Kidney epithelial cell (primary cell): ENCODE data around the gene DLG1. TPM values are rescaled to one million over a fixed set of nuclear protein-coding genes. Genes with fewer than 3 reads are reported as not detected.
"Not testable (repeated sequence)": the region's sequence is repeated elsewhere in the genome, so short reads cannot be mapped to it uniquely, and the experiment has no call there.

Experiments
- DNase-seq: peaks from one replicate; pipeline ENCODE4 v3.0.0-alpha.2; 2010; ENCODE audit warnings: low read depth
- H3K27me3 ChIP-seq: 2 replicates; pipeline ENCODE4 v1.6.0; 2011; ENCODE audit warnings: low read length; ENCODE audit not compliant: control insufficient read depth, insufficient read depth
- H3K36me3 ChIP-seq: 2 replicates; pipeline ENCODE4 v1.5.1; 2011; ENCODE audit warnings: low read length; ENCODE audit not compliant: control insufficient read depth, insufficient read depth
- H3K4me3 ChIP-seq: 2 replicates; pipeline ENCODE4 v1.5.1; 2011; ENCODE audit warnings: low read depth, mild to moderate bottlenecking, control low read depth, low read length
- CTCF ChIP-seq: IDR thresholded peaks from 2 replicates; pipeline ENCODE4 v1.5.1; 2011; ENCODE audit warnings: mild to moderate bottlenecking, moderate library complexity, low read length, control low read depth, inconsistent platforms; ENCODE audit not compliant: insufficient read depth, poor library complexity, severe bottlenecking
- total RNA-seq: library from RNA; depleted of rRNA; stranded (reverse); fragments of >200 nt; gene quantifications from 2 replicates; pipeline ENCODE4 v1.2.3, GENCODE V29; 2015

The DLG1 gene
- total RNA-seq, 1 donor from 2014 or later = 127 TPM

- no peak for TF ChIP-seq CTCF
- Histone ChIP-seq H3K27me3 (no peaks in the 10 kb centered on the region), H3K36me3 (no peaks in the 10 kb centered on the region), H3K4me3 (no peak overlapping the region)
- no peak for DNase-seq
Observed at GRCh38 chr3:197205675-197206074, 92.7 kb downstream of the DLG1 start.

- TF ChIP-seq CTCF = no peak
- H3K36me3 ChIP-seq = no peaks in the 10 kb centered on the region
- H3K4me3 ChIP-seq = no peak overlapping the region
- H3K27me3 ChIP-seq = no peaks in the 10 kb centered on the region
- DNase-seq = no peak
Observed at GRCh38 chr3:197205265-197205664, 93.1 kb downstream of the DLG1 start.

- no peaks in the 10 kb centered on the region for H3K36me3 ChIP-seq
- H3K27me3 ChIP-seq = no peaks in the 10 kb centered on the region
- DNase-seq = no peak
- no peak for TF ChIP-seq CTCF
- H3K4me3 ChIP-seq = no peak overlapping the region
Observed at GRCh38 chr3:197204736-197205135, 93.7 kb downstream of the DLG1 start.

- TF ChIP-seq CTCF = no peak
- Histone ChIP-seq H3K27me3 (no peaks in the 10 kb centered on the region), H3K4me3 (no peak overlapping the region), H3K36me3 (no peaks in the 10 kb centered on the region)
- no peak for DNase-seq
Observed at GRCh38 chr3:197203714-197204146, 94.7 kb downstream of the DLG1 start.

GRCh38 chr3:197202694-197203093 lies 95.7 kb downstream of the DLG1 start:
- TF ChIP-seq CTCF = no peak
- H3K4me3 ChIP-seq = no peak overlapping the region
- no peak for DNase-seq
- H3K36me3 ChIP-seq = no peaks in the 10 kb centered on the region
- no peaks in the 10 kb centered on the region for H3K27me3 ChIP-seq

GRCh38 chr3:197201791-197202452 lies 96.5 kb downstream of the DLG1 start:
- DNase-seq = no peak
- no peak overlapping the region for H3K4me3 ChIP-seq
- TF ChIP-seq CTCF = no peak
- H3K27me3 ChIP-seq = no peaks in the 10 kb centered on the region
- H3K36me3 ChIP-seq = no peaks in the 10 kb centered on the region

- not testable (repeated sequence) for H3K4me3 ChIP-seq, H3K36me3 ChIP-seq, H3K27me3 ChIP-seq, DNase-seq
Observed at GRCh38 chr3:197200856-197201255, 97.6 kb downstream of the DLG1 start.
